Suprapubic skin (tissue), 3 donors: ENCODE data around the gene SDF2.

ENCODE experiments used
- POLR2A ChIP-seq, 2 donors: fragments of 450-650 bp; IDR thresholded peaks; one replicate each; pipeline ENCODE4 v1.6.1; 2017; ENCODE audit warnings: antibody characterized with exemption in 2 of 2, mild to moderate bottlenecking in 2 of 2, moderate library complexity in 2 of 2
- TF ChIP-seq, protein P1 (sequence below), 2 donors: fragments of 200-600 bp in 1 of 2; fragments of 450-650 bp in 1 of 2; sonication (generic) in 1 of 2; IDR thresholded peaks; one replicate each; pipeline ENCODE4 v1.5.1; 2016 to 2019; ENCODE audit warnings: antibody characterized with exemption in 2 of 2, mild to moderate bottlenecking in 1 of 2, moderate library complexity in 1 of 2

DNA sequence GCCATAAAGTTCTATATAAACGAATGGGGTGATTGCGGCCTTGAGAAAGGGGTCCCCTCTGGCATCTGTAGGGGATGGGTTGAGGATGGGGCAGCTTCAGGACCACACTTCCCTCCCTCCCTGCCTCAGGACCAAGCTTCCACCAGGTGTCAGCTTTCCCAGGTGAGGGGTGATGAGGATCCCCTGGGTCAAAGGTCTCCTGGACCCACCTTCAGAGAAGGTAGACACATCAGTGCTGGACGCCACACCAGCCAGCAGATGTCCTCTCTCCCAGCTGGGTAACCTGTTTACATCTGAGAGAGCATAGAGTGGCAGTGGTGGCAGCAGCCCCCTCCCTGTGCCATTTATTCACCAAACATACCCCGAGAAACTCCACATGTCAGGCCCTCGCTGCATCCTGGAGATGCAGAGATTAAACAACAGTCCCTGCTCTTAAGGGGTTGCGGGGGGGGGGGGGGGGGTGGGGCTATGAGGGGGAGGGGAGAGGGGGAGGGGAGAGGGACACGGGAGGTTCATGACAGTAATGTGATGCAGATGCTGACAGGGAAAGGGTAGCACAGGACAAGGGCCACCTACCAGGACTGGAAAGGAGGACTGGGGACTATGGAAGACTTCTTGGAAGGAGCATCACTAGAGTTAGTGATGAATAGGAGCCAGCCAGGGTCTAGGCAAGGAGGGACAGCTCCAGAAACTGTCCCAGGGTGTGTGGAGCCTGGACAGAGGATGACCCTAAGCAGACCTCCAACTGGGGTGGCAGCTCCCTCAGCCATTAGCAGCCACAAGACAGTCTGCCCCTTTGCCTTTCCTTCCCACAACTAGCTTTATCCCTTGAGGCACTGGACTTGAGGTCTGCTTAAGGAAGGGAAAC is 45.0 kb upstream of the SDF2 start:
- TF ChIP-seq, protein P1, sequence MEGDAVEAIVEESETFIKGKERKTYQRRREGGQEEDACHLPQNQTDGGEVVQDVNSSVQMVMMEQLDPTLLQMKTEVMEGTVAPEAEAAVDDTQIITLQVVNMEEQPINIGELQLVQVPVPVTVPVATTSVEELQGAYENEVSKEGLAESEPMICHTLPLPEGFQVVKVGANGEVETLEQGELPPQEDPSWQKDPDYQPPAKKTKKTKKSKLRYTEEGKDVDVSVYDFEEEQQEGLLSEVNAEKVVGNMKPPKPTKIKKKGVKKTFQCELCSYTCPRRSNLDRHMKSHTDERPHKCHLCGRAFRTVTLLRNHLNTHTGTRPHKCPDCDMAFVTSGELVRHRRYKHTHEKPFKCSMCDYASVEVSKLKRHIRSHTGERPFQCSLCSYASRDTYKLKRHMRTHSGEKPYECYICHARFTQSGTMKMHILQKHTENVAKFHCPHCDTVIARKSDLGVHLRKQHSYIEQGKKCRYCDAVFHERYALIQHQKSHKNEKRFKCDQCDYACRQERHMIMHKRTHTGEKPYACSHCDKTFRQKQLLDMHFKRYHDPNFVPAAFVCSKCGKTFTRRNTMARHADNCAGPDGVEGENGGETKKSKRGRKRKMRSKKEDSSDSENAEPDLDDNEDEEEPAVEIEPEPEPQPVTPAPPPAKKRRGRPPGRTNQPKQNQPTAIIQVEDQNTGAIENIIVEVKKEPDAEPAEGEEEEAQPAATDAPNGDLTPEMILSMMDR (IDR thresholded peaks at IDR 0.05), result no peak
- no peak for TF ChIP-seq POLR2A (IDR thresholded peaks at IDR 0.05)
